Measurements from ENCODE around the gene DRG1. TPM values are rescaled to one million over a fixed set of nuclear protein-coding genes. Genes with fewer than 3 reads are reported as not detected.
"Not testable (repeated sequence)": the region's sequence is repeated elsewhere in the genome, so short reads cannot be mapped to it uniquely, and the experiment has no call there.

DRG1 gene
- 109 and 116 TPM in 2 replicates for total RNA-seq (2014; rRNA removed; shearing (Covaris generic))

GRCh38 chr22:31399211-31400022 is at the start of gene DRG1:
DRG1 (plus strand) TSS chr22:31399604; CDS start chr22:31399684, 80 bp downstream.
- H3K4me1 ChIP-seq: peaks cover 9% of the 10 kb centered on the region; the same call in 1 of the 2 replicates
- peak within 1 kb of the TSS; percentile 71 for H3K4me3 ChIP-seq
- peaks cover 23% of the 10 kb centered on the region for H3K36me3 ChIP-seq
- peak within 1 kb of the TSS; percentile 86 for H3K27ac ChIP-seq
- DNase-seq: peak; percentile 97
- no peaks in the 10 kb centered on the region for H3K27me3 ChIP-seq
- H3K9me3 ChIP-seq (replicated peaks): no peaks in the 10 kb centered on the region

- H3K27me3 ChIP-seq: no peaks in the 10 kb centered on the region
- H3K36me3 ChIP-seq: no peaks in the 10 kb centered on the region; the same call in 1 of the 2 replicates
- DNase-seq: no peak
- H3K9me3 ChIP-seq (replicated peaks): no peaks in the 10 kb centered on the region
- no peak overlapping the region for H3K4me3 ChIP-seq
- H3K4me1 ChIP-seq: no peaks in the 10 kb centered on the region; the same call in 1 of the 2 replicates
- no peak overlapping the region for H3K27ac ChIP-seq
Observed at GRCh38 chr22:31349960-31350359, 49.4 kb upstream of the DRG1 start.

GRCh38 chr22:31350410-31350863 is 49.0 kb upstream of the DRG1 start:
- H3K4me1 ChIP-seq: no peaks in the 10 kb centered on the region; the same call in 1 of the 2 replicates
- no peak overlapping the region for H3K27ac ChIP-seq
- no peak overlapping the region for H3K4me3 ChIP-seq
- DNase-seq: peak; percentile 70 to 75
- H3K36me3 ChIP-seq: no peaks in the 10 kb centered on the region
- no peaks in the 10 kb centered on the region for H3K9me3 ChIP-seq (replicated peaks)
- no peaks in the 10 kb centered on the region for H3K27me3 ChIP-seq

- Histone ChIP-seq H3K27me3 (no peaks in the 10 kb centered on the region), H3K9me3 (replicated peaks) (no peaks in the 10 kb centered on the region), H3K4me3 (no peak overlapping the region), H3K4me1 (no peaks in the 10 kb centered on the region), H3K27ac (no peak overlapping the region), H3K36me3 (no peaks in the 10 kb centered on the region)
- no peak for DNase-seq
Observed at GRCh38 chr22:31354515-31354914, 44.9 kb upstream of the DRG1 start.

GRCh38 chr22:31360029-31360428 is 39.4 kb upstream of the DRG1 start:
- DNase-seq: no peak
- Histone ChIP-seq H3K9me3 (replicated peaks) (no peaks in the 10 kb centered on the region), H3K36me3 (no peaks in the 10 kb centered on the region), H3K27ac (no peak overlapping the region), H3K4me1 (no peaks in the 10 kb centered on the region), H3K27me3 (no peaks in the 10 kb centered on the region), H3K4me3 (no peak overlapping the region)

GRCh38 chr22:31361743-31362142 is 37.7 kb upstream of the DRG1 start:
- Histone ChIP-seq H3K27ac (no peak overlapping the region), H3K27me3 (no peaks in the 10 kb centered on the region), H3K9me3 (replicated peaks) (no peaks in the 10 kb centered on the region), H3K4me3 (no peak overlapping the region), H3K36me3 (no peaks in the 10 kb centered on the region), H3K4me1 (no peaks in the 10 kb centered on the region)
- no peak for DNase-seq

- Histone ChIP-seq H3K27ac (no peak overlapping the region), H3K9me3 (replicated peaks) (no peaks in the 10 kb centered on the region), H3K36me3 (no peaks in the 10 kb centered on the region), H3K27me3 (no peaks in the 10 kb centered on the region), H3K4me3 (no peak overlapping the region), H3K4me1 (no peaks in the 10 kb centered on the region)
- no peak for DNase-seq
Observed at GRCh38 chr22:31363885-31364465, 35.4 kb upstream of the DRG1 start.

- no peaks in the 10 kb centered on the region for H3K4me1 ChIP-seq
- H3K27ac ChIP-seq: no peak overlapping the region
- H3K4me3 ChIP-seq: no peak overlapping the region
- DNase-seq: no peak
- no peaks in the 10 kb centered on the region for H3K36me3 ChIP-seq
- H3K27me3 ChIP-seq: no peaks in the 10 kb centered on the region
- no peaks in the 10 kb centered on the region for H3K9me3 ChIP-seq (replicated peaks)
Observed at GRCh38 chr22:31367426-31367825, 32.0 kb upstream of the DRG1 start.

GRCh38 chr22:31377612-31378011 is 21.8 kb upstream of the DRG1 start:
- no peaks in the 10 kb centered on the region for H3K9me3 ChIP-seq (replicated peaks)

GRCh38 chr22:31378123-31378522 is 21.3 kb upstream of the DRG1 start:
- H3K27me3 ChIP-seq: no peaks in the 10 kb centered on the region
- no peak for DNase-seq

More at GRCh38 chr22:31377612-31378011, 21.8 kb upstream of the DRG1 start:
- Histone ChIP-seq H3K4me1 (no peaks in the 10 kb centered on the region), H3K36me3 (no peaks in the 10 kb centered on the region), H3K27me3 (no peaks in the 10 kb centered on the region), H3K27ac (no peak overlapping the region), H3K4me3 (no peak overlapping the region)
- no peak for DNase-seq

GRCh38 chr22:31378651-31379050 is 20.8 kb upstream of the DRG1 start:
- not testable (repeated sequence) for H3K27me3 ChIP-seq; H3K4me1 ChIP-seq; DNase-seq; H3K4me3 ChIP-seq; H3K9me3 ChIP-seq (replicated peaks); H3K27ac ChIP-seq; H3K36me3 ChIP-seq

More at GRCh38 chr22:31378123-31378522, 21.3 kb upstream of the DRG1 start:
- H3K36me3 ChIP-seq: no peaks in the 10 kb centered on the region
- H3K4me1 ChIP-seq: no peaks in the 10 kb centered on the region
- H3K9me3 ChIP-seq (replicated peaks): no peaks in the 10 kb centered on the region
- H3K4me3 ChIP-seq: no peak overlapping the region
- no peak overlapping the region for H3K27ac ChIP-seq

GRCh38 chr22:31393893-31394292 is 5.5 kb upstream of the DRG1 start:
- no peaks in the 10 kb centered on the region for H3K27me3 ChIP-seq
- no peak overlapping the region for H3K27ac ChIP-seq
- H3K4me3 ChIP-seq: no peak overlapping the region
- H3K4me1 ChIP-seq: peaks cover 9% of the 10 kb centered on the region; the same call in 1 of the 2 replicates
- H3K36me3 ChIP-seq: no peaks in the 10 kb centered on the region
- DNase-seq: peak in 1 of 2 experiments; percentile 6
- no peaks in the 10 kb centered on the region for H3K9me3 ChIP-seq (replicated peaks)

GRCh38 chr22:31394326-31394725 is 5.1 kb upstream of the DRG1 start:
- Histone ChIP-seq H3K9me3 (replicated peaks) (no peaks in the 10 kb centered on the region), H3K4me3 (no peak overlapping the region)
- DNase-seq: no peak

GRCh38 chr22:31398231-31398630 is 1.2 kb upstream of the DRG1 start:
- Histone ChIP-seq H3K9me3 (replicated peaks) (no peaks in the 10 kb centered on the region), H3K27ac (no peak overlapping the region; the same call in 1 of the 2 replicates), H3K36me3 (peaks cover 17% of the 10 kb centered on the region), H3K4me1 (peaks cover 9% of the 10 kb centered on the region; the same call in 1 of the 2 replicates), H3K27me3 (no peaks in the 10 kb centered on the region), H3K4me3 (peak overlapping the region; percentile 71; the same call in 1 of the 2 replicates)
- peak in 1 of 2 experiments; percentile 9 for DNase-seq

More at GRCh38 chr22:31394326-31394725, 5.1 kb upstream of the DRG1 start:
- Histone ChIP-seq H3K36me3 (no peaks in the 10 kb centered on the region), H3K27me3 (no peaks in the 10 kb centered on the region), H3K4me1 (peaks cover 9% of the 10 kb centered on the region; the same call in 1 of the 2 replicates), H3K27ac (no peak overlapping the region)

GRCh38 chr22:31400023-31400397 is 606 bp downstream of the DRG1 start:
- peak; percentile 59 to 79 for DNase-seq
- H3K4me1 ChIP-seq: peaks cover 9% of the 10 kb centered on the region; the same call in 1 of the 2 replicates
- H3K27ac ChIP-seq: peak overlapping the region; percentile 86
- peaks cover 29% of the 10 kb centered on the region for H3K36me3 ChIP-seq
- H3K9me3 ChIP-seq (replicated peaks): no peaks in the 10 kb centered on the region
- H3K27me3 ChIP-seq: no peaks in the 10 kb centered on the region
- peak overlapping the region; percentile 71 for H3K4me3 ChIP-seq

Data from SJCRH30 (cell line).